GM12872 (cell line): ENCODE measurements around the gene ZNF501.

ENCODE experiments used
- CTCF ChIP-seq: IDR thresholded peaks from 3 replicates; pipeline ENCODE4 v1.5.1; 2011; ENCODE audit warnings: low read depth, mild to moderate bottlenecking, low read length, moderate library complexity; ENCODE audit not compliant: insufficient read depth

The ZNF501 gene

GRCh38 chr3:44764248-44764647 is 34.8 kb downstream of the ZNF501 start:
- TF ChIP-seq CTCF = no peak

GRCh38 chr3:44771424-44772098 is 42.1 kb downstream of the ZNF501 start:
- no peak for TF ChIP-seq CTCF

GRCh38 chr3:44772099-44772442 is 42.6 kb downstream of the ZNF501 start:
- no peak for TF ChIP-seq CTCF

- TF ChIP-seq CTCF = no peak
Measured at GRCh38 chr3:44782891-44783290, 53.5 kb downstream of the ZNF501 start.
